Camera-type eye (tissue), 1 donor: ENCODE data around the gene PDE1A. TPM values are rescaled to one million over a fixed set of nuclear protein-coding genes. Genes with fewer than 3 reads are reported as not detected.

Source experiments
- total RNA-seq: library from RNA; depleted of rRNA; stranded (reverse); fragments of >200 nt; gene quantifications from one replicate; pipeline ENCODE4 v1.2.3, GENCODE V29; 2014

PDE1A gene
- 12.4 TPM for total RNA-seq

GRCh38 chr2:182426918-182427240 lies at the start of gene PDE1A:
PDE1A (minus strand) TSS chr2:182427036.

